Psoas muscle (tissue), 8 donors: ENCODE measurements around the gene IL17F. TPM values are rescaled to one million over a fixed set of nuclear protein-coding genes. Genes with fewer than 3 reads are reported as not detected.

Experiments used
- ATAC-seq, 4 donors: fragments of 200-7000 bp; cut with Tn5 transposase; one replicate each; pipeline ENCODE4 v1.9.1; 2020; ENCODE audit warnings: moderate library complexity in 3 of 4, mild to moderate bottlenecking in 2 of 4
- DNase-seq, 2 donors: peaks; one replicate each; pipeline ENCODE4 v3.0.0-alpha.2; 2020
- H3K27ac ChIP-seq: fragments of 200-600 bp; one replicate; pipeline ENCODE4 v1.8.0; 2022
- H3K27me3 ChIP-seq, 3 donors: fragments of 200-600 bp in 1 of 3; one replicate each; pipeline versions ENCODE4 v1.6.1 to v1.8.0; 2013 to 2022; ENCODE audit warnings: low read length in 2 of 3, mild to moderate bottlenecking in 2 of 3, moderate library complexity in 1 of 3; ENCODE audit not compliant: insufficient read depth in 3 of 3
- H3K36me3 ChIP-seq, 2 donors: fragments of 200-600 bp in 1 of 2; one replicate each; pipeline versions ENCODE4 v1.6.1 to v1.8.0; 2013 to 2022; ENCODE audit warnings: low read depth in 1 of 2, mild to moderate bottlenecking in 1 of 2, moderate library complexity in 1 of 2; ENCODE audit not compliant: insufficient read depth in 1 of 2
- H3K4me1 ChIP-seq: fragments of 200-600 bp; one replicate; pipeline ENCODE4 v1.8.0; 2022
- H3K4me3 ChIP-seq: fragments of 200-600 bp; one replicate; pipeline ENCODE4 v1.8.0; 2022; ENCODE audit warnings: mild to moderate bottlenecking
- H3K9me3 ChIP-seq: fragments of 200-600 bp; one replicate; pipeline ENCODE4 v1.8.0; 2022
- CTCF ChIP-seq: fragments of 200-600 bp; IDR thresholded peaks from one replicate; pipeline ENCODE4 v1.8.0; 2022; ENCODE audit warnings: antibody characterized with exemption
- WGBS, 3 donors: extraction: QIAGEN DNeasy Blood & Tissue Kit; methylation state at CpG; one replicate each; pipeline versions ENCODE4 v1.1.6 to v1.1.7; 2013; 5-methylcytosine and 5-hydroxymethylcytosine counted together
- intact Hi-C, 2 donors: fragments of 100-400 bp; cut with DNase I; formaldehyde crosslinking; loops; one replicate each; pipeline versions ENCODE4 v1.11.0 to v1.14.2; 2022
- polyA plus RNA-seq, 3 donors: library from polyadenylated mRNA; stranded (reverse); fragments of 200-250 nt; gene quantifications; one replicate each; pipeline ENCODE4 v1.2.3, GENCODE V29; 2013
- total RNA-seq, 4 donors: library from RNA; stranded (reverse); fragmentation: NEBNext Ultra II Directional in 2 of 4; extraction: Animal tissue kit (Norgen Biotek cat#: 25700) in 2 of 4; gene quantifications; one replicate each; pipeline versions ENCODE4 v1.2.1 to v1.2.4, GENCODE V29; 2021 to 2023
- donor health status: healthy with polysubstance abuse.
- donor health status: DM: no; HTN: no; CAD: no; lungs with moderate emphysema.
- donor health status: Bipolar disorder and iron deficiency.
- donor health status: healthy.
- donor health status: DM: yes; HTN: yes; CAD: no.
- donor health status: DM: no; HTN: no; CAD: no.
- donor health status: DM: no; HTN: no; CAD: no.
- donor health status: DM: yes; HTN: yes; CAD: no.

IL17F gene
- total and polyA plus RNA-seq, 7 donors, result not detected

DNA sequence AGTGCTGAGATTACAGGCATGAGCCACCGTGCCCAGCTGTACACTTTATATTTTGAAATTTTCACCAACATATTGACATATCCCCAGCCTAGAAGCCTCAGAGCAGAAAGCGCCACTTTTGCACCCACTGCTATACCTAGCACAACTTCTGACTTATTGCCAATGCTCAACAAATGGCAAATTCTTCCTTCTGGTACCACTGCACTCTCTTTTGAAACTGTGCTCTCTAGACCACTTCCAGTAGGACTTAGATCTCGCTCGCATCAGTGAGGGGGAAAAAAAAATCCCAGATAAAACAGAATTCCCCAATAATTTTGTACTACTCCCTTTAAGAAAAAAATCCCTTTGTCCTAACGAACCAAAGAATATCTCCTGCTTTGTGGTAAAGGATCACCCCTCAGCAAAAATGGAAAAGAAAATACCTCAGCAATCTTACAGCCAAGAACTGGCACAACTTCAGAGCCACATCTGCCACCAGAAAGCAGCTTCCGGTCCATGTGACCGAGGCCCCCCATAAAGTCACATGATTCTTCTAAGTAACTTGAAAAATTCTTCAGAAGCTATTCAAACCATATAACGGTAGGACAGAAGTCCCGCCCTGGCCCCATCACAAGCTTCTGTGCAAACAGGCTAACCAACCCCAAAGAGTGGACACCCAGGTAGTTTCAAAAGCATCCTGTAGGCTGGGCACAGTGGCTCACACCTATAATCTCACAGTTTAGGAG is 18.5 kb upstream of the IL17F start:
- intact Hi-C loops, result loop anchor here (2.0 to 10.0 kb wide), 4 partner anchors 108 to 200 kb away; no protein-coding TSS in a partner anchor
- DNase-seq (no peak), ATAC-seq (no peak)
- Histone ChIP-seq H3K27me3 (no peaks in the 10 kb centered on the region), H3K9me3 (no peaks in the 10 kb centered on the region), H3K4me3 (no peak overlapping the region), H3K4me1 (no peaks in the 10 kb centered on the region), H3K36me3 (peaks cover 12 to 55% of the 10 kb centered on the region in 2 donors), H3K27ac (no peak overlapping the region)
- WGBS, 3 donors, result 86 to 93% (median 90%) methylated on average over 9 of the region's 9 CpGs
- TF ChIP-seq CTCF, result no peak

- DNase-seq (no peak), ATAC-seq (no peak)
- no peak for TF ChIP-seq CTCF
- peaks cover 7 to 40% of the 10 kb centered on the region in 2 donors for H3K36me3 ChIP-seq
- H3K9me3 ChIP-seq, result no peaks in the 10 kb centered on the region
- H3K27me3 ChIP-seq, result no peaks in the 10 kb centered on the region
- H3K4me3 ChIP-seq, result no peak overlapping the region
- no peaks in the 10 kb centered on the region for H3K4me1 ChIP-seq
- intact Hi-C loops, result loop anchor here (2.0 to 10.0 kb wide), 4 partner anchors 96 to 199 kb away; no protein-coding TSS in a partner anchor
- no peak overlapping the region for H3K27ac ChIP-seq
- 71 to 76% (median 74%) methylated on average over 6 of the region's 6 CpGs for WGBS, 3 donors
Measured at GRCh38 chr6:52261229-52261628, 16.9 kb upstream of the IL17F start.

- H3K4me1 ChIP-seq, result no peaks in the 10 kb centered on the region
- 90 to 94% (median 92%) methylated on average over 3 of the region's 3 CpGs for WGBS, 3 donors
- no peaks in the 10 kb centered on the region for H3K9me3 ChIP-seq
- intact Hi-C loops, result loop anchor here (2.0 to 10.0 kb wide), 4 partner anchors 96 to 198 kb away; no protein-coding TSS in a partner anchor
- no peak for TF ChIP-seq CTCF
- H3K36me3 ChIP-seq, result peaks cover 3 to 34% of the 10 kb centered on the region in 2 donors
- H3K4me3 ChIP-seq, result no peak overlapping the region
- ATAC-seq (no peak), DNase-seq (no peak)
- no peak overlapping the region for H3K27ac ChIP-seq
- peaks cover 0 to 4% (median 0%) of the 10 kb centered on the region in 3 donors for H3K27me3 ChIP-seq
Measured at GRCh38 chr6:52260634-52261033, 16.3 kb upstream of the IL17F start.

DNA sequence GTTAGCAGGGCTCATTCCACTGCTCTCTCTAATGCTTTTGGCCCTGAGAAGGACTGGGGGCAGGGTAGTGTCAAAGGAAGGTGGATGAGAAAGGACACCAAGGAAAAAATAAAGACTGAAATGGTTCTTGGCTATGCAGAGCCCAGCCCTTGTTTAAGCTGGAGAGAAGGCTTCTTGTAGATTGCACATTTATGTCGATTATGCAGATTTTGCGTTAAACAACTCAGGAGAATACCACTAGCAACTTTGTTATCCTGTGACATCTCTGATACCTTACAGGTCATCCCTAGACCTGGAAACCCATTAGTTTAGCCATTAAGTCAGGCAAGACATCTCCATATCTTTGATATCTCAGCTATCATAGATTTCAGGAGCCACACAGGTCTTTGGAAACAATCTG is 11.1 kb upstream of the IL17F start:
- no peak for TF ChIP-seq CTCF
- intact Hi-C loops, result no loop called here

More for the DNA sequence above, 11.1 kb upstream of the IL17F start:
- WGBS, 3 donors, result 92 to 96% (median 95%) methylated on average over 2 of the region's 2 CpGs
- no peaks in the 10 kb centered on the region for H3K36me3 ChIP-seq
- H3K27me3 ChIP-seq, result peaks cover 0 to 25% (median 6%) of the 10 kb centered on the region in 3 donors
- no peak for ATAC-seq
- H3K4me1 ChIP-seq, result no peaks in the 10 kb centered on the region
- H3K4me3 ChIP-seq, result no peak overlapping the region
- H3K27ac ChIP-seq, result no peak overlapping the region
- no peak for DNase-seq
- H3K9me3 ChIP-seq, result no peaks in the 10 kb centered on the region
